Spleen (tissue), 11 donors: Measurements from ENCODE around the gene PATE2. TPM values are rescaled to one million over a fixed set of nuclear protein-coding genes. Genes with fewer than 3 reads are reported as not detected.

ENCODE experiments used
- DNase-seq: peaks from one replicate; pipeline ENCODE4 v3.0.0-alpha.2; 2020
- H3K27ac ChIP-seq, 8 donors: fragments of 200-600 bp; sonication (generic) in 7 of 8; 1 replicate in 4 of 8; 2 replicates in 4 of 8; pipeline versions ENCODE4 v1.5.0 to v1.8.0; 2016 to 2021; ENCODE audit warnings: inconsistent platforms in 4 of 8, mild to moderate bottlenecking in 4 of 8, moderate library complexity in 1 of 8
- H3K27me3 ChIP-seq, 7 donors: fragments of 200-600 bp; sonication (generic) in 6 of 7; replicated peaks in 1 of 7; 1 replicate in 4 of 7; 2 replicates in 3 of 7; pipeline versions ENCODE4 v1.5.0 to v1.8.0; 2016 to 2021; ENCODE audit warnings: inconsistent platforms in 3 of 7, mild to moderate bottlenecking in 1 of 7
- H3K36me3 ChIP-seq, 6 donors: fragments of 200-600 bp; sonication (generic) in 5 of 6; 1 replicate in 4 of 6; 2 replicates in 2 of 6; pipeline versions ENCODE4 v1.5.0 to v1.8.0; 2016 to 2021; ENCODE audit warnings: inconsistent platforms in 2 of 6
- H3K4me1 ChIP-seq, 6 donors: fragments of 200-600 bp; sonication (generic) in 5 of 6; 1 replicate in 3 of 6; 2 replicates in 3 of 6; pipeline versions ENCODE4 v1.5.0 to v1.8.0; 2016 to 2021; ENCODE audit warnings: inconsistent platforms in 3 of 6
- H3K4me3 ChIP-seq, 8 donors: fragments of 200-600 bp; sonication (generic) in 7 of 8; 1 replicate in 4 of 8; 2 replicates in 4 of 8; pipeline versions ENCODE4 v1.5.0 to v1.8.0; 2016 to 2021; ENCODE audit warnings: inconsistent platforms in 4 of 8, mild to moderate bottlenecking in 4 of 8, moderate library complexity in 2 of 8
- H3K9me3 ChIP-seq, 8 donors: fragments of 200-600 bp; sonication (generic) in 7 of 8; 1 replicate in 4 of 8; 2 replicates in 4 of 8; pipeline versions ENCODE4 v1.5.0 to v1.8.0; 2016 to 2021; ENCODE audit warnings: inconsistent platforms in 4 of 8
- POLR2A ChIP-seq, 3 donors: fragments of 450-650 bp; IDR thresholded peaks; one replicate each; pipeline ENCODE4 v1.5.1; 2017; ENCODE audit warnings: antibody characterized with exemption in 3 of 3, mild to moderate bottlenecking in 1 of 3
- POLR2AphosphoS5 ChIP-seq, 3 donors: sonication (generic); formaldehyde crosslinking; IDR thresholded peaks; one replicate each; pipeline ENCODE4 v1.5.1; 2017; ENCODE audit warnings: antibody characterized with exemption in 3 of 3
- WGBS, 5 donors: extraction: QIAGEN DNeasy Blood & Tissue Kit in 3 of 5; methylation state at CpG; one replicate each; pipeline versions ENCODE4 v1.1.5 to v1.1.7; 2013 to 2018; 5-methylcytosine and 5-hydroxymethylcytosine counted together
- intact Hi-C: fragments of 100-400 bp; cut with DNase I; formaldehyde crosslinking; loops from one replicate; pipeline ENCODE4 v1.15.0; 2023; ENCODE audit warnings: low total_unique reads
- polyA plus RNA-seq, 3 donors: library from polyadenylated mRNA; stranded (reverse); fragments of 200-250 nt; gene quantifications; one replicate each; pipeline ENCODE4 v1.2.1, GENCODE V29; 2013
- total RNA-seq, 7 donors: library from RNA; depleted of rRNA in 3 of 7; stranded (reverse); fragments of >200 nt in 3 of 7; fragmentation: NEBNext Ultra II Directional in 4 of 7; extraction: Animal tissue kit (Norgen Biotek cat#: 25700) in 4 of 7; gene quantifications; one replicate each; pipeline versions ENCODE4 v1.1.0 to v1.2.1, GENCODE V29; 2016 to 2021
- TF ChIP-seq, protein P1 (sequence below), 11 experiments: fragments of 200-600 bp in 7 of 11; fragments of 450-650 bp in 4 of 11; sonication (generic) in 4 of 11; IDR thresholded peaks in 8 of 11; conservative IDR thresholded peaks in 3 of 11; 1 replicate in 7 of 11; 2 replicates in 4 of 11; pipeline versions ENCODE4 v1.4.0 to v1.8.0; 2016 to 2021; ENCODE audit warnings: antibody characterized with exemption in 11 of 11, inconsistent platforms in 4 of 11, mild to moderate bottlenecking in 1 of 11
- donor health status: healthy with polysubstance abuse.
- donor health status: DM: no; HTN: no; CAD: no; lungs with moderate emphysema.
- donor health status: DM: no; HTN: no; CAD: no.
- donor health status: Bipolar disorder and iron deficiency.
- donor health status: healthy.
- donor health status: DM: no; HTN: no; CAD: no.
- donor health status: DM: yes; HTN: yes; CAD: no.

PATE2 gene
- total and polyA plus RNA-seq, 10 donors = not detected

DNA sequence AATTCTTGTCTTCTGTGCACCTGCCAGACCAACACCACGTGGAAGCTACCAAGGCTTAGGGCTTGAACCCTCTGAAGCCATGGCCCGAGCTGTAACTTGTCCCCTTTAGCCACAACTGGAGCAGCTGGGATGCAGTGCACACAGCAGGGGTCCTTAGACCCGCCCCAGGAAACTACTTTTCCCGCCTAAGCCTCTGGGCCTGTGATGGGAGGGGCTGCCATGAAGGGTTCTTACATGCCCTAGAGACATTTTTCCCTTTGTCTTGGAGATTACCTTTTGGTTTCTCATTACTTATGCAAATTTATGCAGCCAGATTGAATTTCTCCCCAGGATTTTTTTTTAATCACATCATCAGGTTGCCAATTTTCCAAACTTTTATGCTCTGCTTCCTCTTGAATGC lies 19.0 kb upstream of the PATE2 start:
- H3K4me1 ChIP-seq = no peaks in the 10 kb centered on the region
- H3K36me3 ChIP-seq = no peaks in the 10 kb centered on the region
- H3K9me3 ChIP-seq = peaks cover 3 to 94% (median 71%) of the 10 kb centered on the region in 8 donors
- no peak for TF ChIP-seq POLR2AphosphoS5 (IDR thresholded peaks at IDR 0.05)
- TF ChIP-seq, protein P1, sequence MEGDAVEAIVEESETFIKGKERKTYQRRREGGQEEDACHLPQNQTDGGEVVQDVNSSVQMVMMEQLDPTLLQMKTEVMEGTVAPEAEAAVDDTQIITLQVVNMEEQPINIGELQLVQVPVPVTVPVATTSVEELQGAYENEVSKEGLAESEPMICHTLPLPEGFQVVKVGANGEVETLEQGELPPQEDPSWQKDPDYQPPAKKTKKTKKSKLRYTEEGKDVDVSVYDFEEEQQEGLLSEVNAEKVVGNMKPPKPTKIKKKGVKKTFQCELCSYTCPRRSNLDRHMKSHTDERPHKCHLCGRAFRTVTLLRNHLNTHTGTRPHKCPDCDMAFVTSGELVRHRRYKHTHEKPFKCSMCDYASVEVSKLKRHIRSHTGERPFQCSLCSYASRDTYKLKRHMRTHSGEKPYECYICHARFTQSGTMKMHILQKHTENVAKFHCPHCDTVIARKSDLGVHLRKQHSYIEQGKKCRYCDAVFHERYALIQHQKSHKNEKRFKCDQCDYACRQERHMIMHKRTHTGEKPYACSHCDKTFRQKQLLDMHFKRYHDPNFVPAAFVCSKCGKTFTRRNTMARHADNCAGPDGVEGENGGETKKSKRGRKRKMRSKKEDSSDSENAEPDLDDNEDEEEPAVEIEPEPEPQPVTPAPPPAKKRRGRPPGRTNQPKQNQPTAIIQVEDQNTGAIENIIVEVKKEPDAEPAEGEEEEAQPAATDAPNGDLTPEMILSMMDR (IDR thresholded peaks at IDR 0.05 in 8 of 11, conservative IDR thresholded peaks at IDR 0.05 in 3 of 11) = no peak
- TF ChIP-seq POLR2A (IDR thresholded peaks at IDR 0.05) = no peak
- DNase-seq = peak; percentile 38
- intact Hi-C loops = no loop called here
- no peak overlapping the region for H3K4me3 ChIP-seq
- WGBS, 5 donors = 35 to 58% (median 41%) methylated on average over 4 of the region's 4 CpGs
- H3K27ac ChIP-seq = no peak overlapping the region
- no peaks in the 10 kb centered on the region for H3K27me3 ChIP-seq

DNA sequence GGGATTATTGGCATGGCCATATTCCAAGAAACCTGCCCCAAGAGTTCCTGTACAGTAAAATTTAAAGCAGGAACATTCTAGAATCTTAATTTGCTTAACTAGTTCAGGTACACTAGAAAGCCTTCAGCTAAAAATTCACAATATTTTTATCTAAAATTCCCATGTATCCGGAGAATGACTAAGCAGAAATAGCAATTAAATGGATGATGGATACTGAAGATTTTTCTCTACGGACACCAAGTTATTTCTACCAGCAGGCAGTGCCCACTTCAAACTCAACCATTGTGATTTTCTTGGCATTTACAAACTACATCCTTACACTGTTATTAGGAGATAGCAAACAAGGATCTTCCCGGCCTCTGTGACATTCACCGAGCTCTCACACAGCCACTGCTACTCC lies 12.2 kb upstream of the PATE2 start:
- Histone ChIP-seq H3K4me3 (no peak overlapping the region), H3K27ac (no peak overlapping the region), H3K9me3 (peaks cover 0 to 36% (median 21%) of the 10 kb centered on the region in 8 donors), H3K4me1 (no peaks in the 10 kb centered on the region), H3K27me3 (no peaks in the 10 kb centered on the region), H3K36me3 (no peaks in the 10 kb centered on the region)
- WGBS, 5 donors = 89 to 99% (median 92%) methylated on average over 4 of the region's 4 CpGs
- TF ChIP-seq POLR2A (IDR thresholded peaks at IDR 0.05) (no peak), POLR2AphosphoS5 (IDR thresholded peaks at IDR 0.05) (no peak)
- TF ChIP-seq, protein P1 (IDR thresholded peaks at IDR 0.05 in 8 of 11, conservative IDR thresholded peaks at IDR 0.05 in 3 of 11) = no peak
- no peak for DNase-seq
- intact Hi-C loops = no loop called here

DNA sequence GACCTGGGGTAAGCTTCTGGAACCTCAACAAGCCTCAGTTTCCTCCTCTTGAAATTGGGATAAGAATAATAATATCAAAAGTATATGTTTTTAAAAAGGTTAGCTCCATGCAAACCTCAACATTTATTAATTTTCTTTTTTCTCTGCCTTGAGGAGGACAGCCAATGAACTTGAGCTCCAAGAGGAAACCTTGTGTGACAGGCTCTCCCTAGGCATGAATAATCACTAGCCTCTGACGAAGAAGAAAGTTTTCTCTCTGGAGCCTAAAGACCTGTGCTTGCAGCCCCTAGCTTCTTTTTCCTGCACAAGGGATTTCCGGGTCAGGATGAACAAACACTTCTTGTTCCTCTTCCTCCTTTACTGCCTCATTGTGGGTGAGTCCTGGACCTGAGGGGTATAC lies 9.2 kb upstream of the PATE2 start, which contains the start of gene PATE3:
Gene PATE3 (plus strand): TSS at position 301 of the 400 bp plus-strand sequence. CDS start 25 bp downstream, at position 326.
- Histone ChIP-seq H3K27me3 (no peaks in the 10 kb centered on the region), H3K36me3 (no peaks in the 10 kb centered on the region), H3K4me3 (no peak within 1 kb of the TSS), H3K9me3 (peaks cover 0 to 7% (median 0%) of the 10 kb centered on the region in 8 donors), H3K4me1 (no peaks in the 10 kb centered on the region), H3K27ac (no peak within 1 kb of the TSS)
- no peak for DNase-seq
- TF ChIP-seq POLR2A (IDR thresholded peaks at IDR 0.05) (no peak), POLR2AphosphoS5 (IDR thresholded peaks at IDR 0.05) (no peak)
- TF ChIP-seq, protein P1 (IDR thresholded peaks at IDR 0.05 in 8 of 11, conservative IDR thresholded peaks at IDR 0.05 in 3 of 11) = no peak
- intact Hi-C loops = no loop called here
- WGBS, 5 donors = 19 to 31% (median 27%) methylated on average over 2 of the region's 2 CpGs

DNA sequence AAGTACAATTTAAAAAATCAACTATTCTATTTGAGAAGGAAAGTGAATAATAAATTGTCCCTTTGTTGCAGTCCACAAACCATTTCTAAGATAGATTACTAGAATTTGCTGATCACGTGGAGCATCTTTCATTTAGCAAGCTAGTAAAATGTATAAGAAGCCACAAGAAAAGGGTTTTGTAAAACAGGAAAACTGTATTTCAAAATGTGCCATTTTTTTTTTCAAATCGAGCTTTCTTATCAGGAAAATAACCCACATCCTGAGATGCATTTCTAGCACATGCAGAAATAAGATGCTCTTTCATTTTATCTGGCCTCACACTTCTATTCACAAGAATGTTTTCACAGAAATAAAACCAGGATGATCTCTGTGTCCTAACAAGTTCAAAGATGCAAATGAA lies 6.0 kb upstream of the PATE2 start:
- H3K36me3 ChIP-seq = no peaks in the 10 kb centered on the region
- TF ChIP-seq, protein P1 (IDR thresholded peaks at IDR 0.05 in 8 of 11, conservative IDR thresholded peaks at IDR 0.05 in 3 of 11) = no peak
- no peaks in the 10 kb centered on the region for H3K4me1 ChIP-seq
- H3K27me3 ChIP-seq = no peaks in the 10 kb centered on the region
- H3K27ac ChIP-seq = no peak overlapping the region
- no peak for DNase-seq
- 34 to 61% (median 37%) methylated on average over 2 of the region's 2 CpGs for WGBS, 5 donors
- H3K9me3 ChIP-seq = no peaks in the 10 kb centered on the region
- no peak overlapping the region for H3K4me3 ChIP-seq
- intact Hi-C loops = no loop called here
